ENCODE results near the gene THBD. TPM values are rescaled to one million over a fixed set of nuclear protein-coding genes. Genes with fewer than 3 reads are reported as not detected.
A peak's percentile ranks its signal among the peaks of the same experiment; 100 is the strongest.

The THBD gene
- total and polyA plus RNA-seq, 2 experiments from 2014 or later: 0.10 to 0.97 TPM

- Histone ChIP-seq H3K27ac (ENCODE audit: low read depth) (no peak overlapping the region), H4K20me1 (replicated peaks; ENCODE audit: insufficient read depth) (no peaks in the 10 kb centered on the region), H3K4me1 (ENCODE audit: insufficient read depth) (peaks cover 24% of the 10 kb centered on the region), H3K4me2 (peak overlapping the region; percentile 58), H3K36me3 (ENCODE audit: insufficient read depth) (no peaks in the 10 kb centered on the region), H2AFZ (no peak overlapping the region), H3K27me3 (ENCODE audit: insufficient read depth) (no peaks in the 10 kb centered on the region), H3F3A (replicated peaks; ENCODE audit: low read depth) (no peaks in the 10 kb centered on the region), H3K9me2 (ENCODE audit: insufficient read depth) (peaks cover 15% of the 10 kb centered on the region), H3K79me2 (replicated peaks; ENCODE audit: insufficient read depth) (no peaks in the 10 kb centered on the region), H3K4me3 (no peak overlapping the region)
- H3K27me3 Mint-ChIP-seq (ENCODE audit: insufficient read depth, low read depth, poor library complexity): peaks cover 2% of the 10 kb centered on the region
- TF ChIP-seq STAT1 (IDR thresholded peaks at IDR 0.05; ENCODE audit: unreplicated experiment): no peak
- no peak for TF ChIP-seq NANOG (IDR thresholded peaks at IDR 0.05; ENCODE audit: borderline replicate concordance)
- no peak for TF ChIP-seq CTCF (conservative IDR thresholded peaks at IDR 0.05; ENCODE audit: low read depth in 2 of 2)
- TF ChIP-seq JUNB (IDR thresholded peaks at IDR 0.05; ENCODE audit: unreplicated experiment): no peak
- TF ChIP-seq CREB1 (CRISPR knock-in tag; IDR thresholded peaks at IDR 0.05; ENCODE audit: low read depth): no peak
- TF ChIP-seq EZH2phosphoT487 (IDR thresholded peaks at IDR 0.05; ENCODE audit: unreplicated experiment): no peak
- H3K27ac Mint-ChIP-seq: no peak overlapping the region
- H3K36me3 Mint-ChIP-seq (ENCODE audit: low read depth): no peaks in the 10 kb centered on the region
- H3K4me3 Mint-ChIP-seq: no peak overlapping the region
- no peaks in the 10 kb centered on the region for H3K9me3 Mint-ChIP-seq
- no peak for DNase-seq (ENCODE audit: low spot score)
- peaks cover 24% of the 10 kb centered on the region for H3K4me1 Mint-ChIP-seq
- ATAC-seq: no peak
Observed at GRCh38 chr20:23063168-23063567, 13.7 kb upstream of the THBD start.

- no peak for DNase-seq (ENCODE audit: low spot score)
- Mint-ChIP-seq H3K27ac (peak overlapping the region; percentile 86), H3K4me3 (0 out of 3 replicates have a peak overlapping the region, but pooled peaks have one; percentile 17), H3K36me3 (ENCODE audit: low read depth) (no peaks in the 10 kb centered on the region), H3K4me1 (peaks cover 24% of the 10 kb centered on the region), H3K9me3 (no peaks in the 10 kb centered on the region), H3K27me3 (ENCODE audit: insufficient read depth, low read depth, poor library complexity) (peaks cover 2% of the 10 kb centered on the region)
- no peaks in the 10 kb centered on the region for H3K36me3 ChIP-seq (ENCODE audit: insufficient read depth)
- H2AFZ ChIP-seq: no peak overlapping the region
- peaks cover 24% of the 10 kb centered on the region for H3K4me1 ChIP-seq (ENCODE audit: insufficient read depth)
- H3K4me3 ChIP-seq: peak overlapping the region; percentile 15; the same call in 1 of the 2 replicates
- H4K20me1 ChIP-seq (replicated peaks; ENCODE audit: insufficient read depth): no peaks in the 10 kb centered on the region
- H3K79me2 ChIP-seq (replicated peaks; ENCODE audit: insufficient read depth): no peaks in the 10 kb centered on the region
- H3K27me3 ChIP-seq (ENCODE audit: insufficient read depth): no peaks in the 10 kb centered on the region
- peaks cover 15% of the 10 kb centered on the region for H3K9me2 ChIP-seq (ENCODE audit: insufficient read depth)
- H3K27ac ChIP-seq (ENCODE audit: low read depth): peak overlapping the region; percentile 70; the same call in 1 of the 2 replicates
- ATAC-seq: peak; percentile 62
- no peak for TF ChIP-seq EZH2phosphoT487 (IDR thresholded peaks at IDR 0.05; ENCODE audit: unreplicated experiment)
- peak; percentile 69; the same call in 1 of the 2 replicates for TF ChIP-seq ZNF462 (CRISPR knock-in tag; IDR thresholded peaks at IDR 0.05)
- H3K4me2 ChIP-seq: peak overlapping the region; percentile 58
- H3F3A ChIP-seq (replicated peaks; ENCODE audit: low read depth): no peaks in the 10 kb centered on the region
Observed at GRCh38 chr20:23062632-23063031, 13.2 kb upstream of the THBD start.
